ENCODE results near the gene SND1.

SND1 gene

DNA sequence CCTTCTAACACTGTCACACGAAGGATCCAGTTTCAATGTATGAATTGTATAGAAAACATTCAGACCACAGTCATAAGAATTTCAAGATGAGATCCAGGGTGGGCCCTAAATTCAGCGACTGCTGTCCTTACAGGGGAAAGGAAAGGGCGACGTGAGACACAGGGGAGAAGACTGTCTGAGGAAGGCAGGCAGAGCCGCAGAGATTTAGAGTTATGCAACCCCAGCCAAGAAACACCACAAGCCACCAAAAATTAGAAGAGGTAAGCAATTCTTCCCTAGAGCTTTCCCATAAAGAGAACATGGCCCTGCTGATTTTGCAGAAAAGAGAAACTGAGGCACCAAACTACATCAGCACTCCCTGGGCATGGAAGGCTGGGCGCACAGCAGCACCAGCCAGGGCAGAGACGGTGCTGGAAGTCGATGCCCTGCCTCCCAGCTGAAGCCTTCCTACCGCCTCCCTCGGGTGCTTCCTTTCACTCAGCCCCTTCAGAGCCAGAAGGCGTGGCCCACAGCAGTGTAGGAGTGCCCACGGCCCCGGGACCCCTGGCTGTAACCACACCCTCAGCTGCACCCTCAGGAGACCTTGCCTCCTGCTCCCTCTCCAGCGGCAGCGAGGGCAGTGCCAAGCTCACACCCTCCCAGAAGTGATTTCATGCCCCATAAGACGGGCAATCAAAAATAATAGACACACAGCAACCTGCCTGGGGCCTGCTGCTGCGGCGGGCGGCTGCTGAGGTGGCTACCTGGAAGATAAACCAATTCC lies 460.2 kb downstream of the SND1 start:
- DNase-seq: no peak

DNA sequence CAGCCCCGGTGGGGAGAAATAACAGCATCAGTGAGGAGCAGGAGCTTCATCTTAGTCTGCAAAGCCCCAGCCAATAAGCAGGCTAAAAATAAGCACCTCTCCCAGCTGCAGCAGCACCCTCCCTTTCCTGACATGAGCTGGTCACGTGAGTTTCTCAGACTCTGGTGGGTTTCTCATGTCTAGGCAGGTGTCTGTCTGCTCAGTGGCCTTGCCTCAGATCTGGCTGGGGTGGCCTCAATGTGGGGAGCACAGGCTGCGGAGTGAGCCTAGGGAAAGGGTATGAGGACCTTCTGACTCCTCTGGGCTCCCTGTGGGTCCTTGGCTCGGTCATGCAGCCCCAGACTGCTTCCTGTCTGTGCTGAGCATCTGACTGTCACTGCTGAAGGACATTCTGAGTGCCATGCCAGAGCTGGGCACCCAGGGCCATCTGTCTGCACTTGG lies 460.8 kb downstream of the SND1 start:
- no peak for DNase-seq

DNA sequence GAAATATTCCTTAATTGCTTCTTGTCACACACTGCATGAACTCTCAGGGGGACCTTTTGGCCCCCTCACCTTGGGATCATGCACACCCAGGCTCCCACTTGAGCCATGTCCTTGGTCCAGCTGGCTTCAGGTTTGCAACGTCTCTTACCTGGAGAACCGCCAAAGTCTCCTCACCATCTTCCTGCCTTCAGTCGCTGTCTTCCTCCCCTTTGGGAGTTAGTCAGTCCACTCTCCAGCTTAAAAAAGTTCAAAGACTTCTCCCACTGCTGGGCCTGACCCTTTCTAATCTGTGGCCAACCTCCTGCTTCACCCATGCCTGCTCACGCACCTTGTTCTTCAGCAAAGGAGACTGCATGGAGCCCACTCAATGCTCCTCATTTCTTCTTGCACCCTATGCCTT lies 461.8 kb downstream of the SND1 start:
- no peak for DNase-seq

DNA sequence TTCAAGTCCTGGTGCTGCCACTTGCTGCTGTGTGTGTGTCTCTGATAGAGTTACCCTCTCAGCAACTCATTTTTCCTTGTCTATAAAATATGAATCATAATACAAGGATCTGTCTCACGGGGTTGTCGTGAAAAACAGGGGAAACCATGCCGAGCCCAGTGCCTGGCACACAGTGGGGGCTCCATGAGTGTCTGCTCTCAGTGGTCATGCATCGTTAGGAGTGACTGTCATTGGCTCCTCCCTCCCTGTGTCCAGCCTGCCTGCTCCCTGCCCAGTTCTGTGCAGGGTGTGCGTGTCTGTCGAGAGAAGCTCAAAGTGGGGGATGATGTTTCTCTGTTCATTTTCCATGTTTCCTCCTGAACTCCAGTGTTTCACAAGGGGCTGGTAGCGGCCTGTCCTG lies 462.8 kb downstream of the SND1 start:
- DNase-seq: no peak

DNA sequence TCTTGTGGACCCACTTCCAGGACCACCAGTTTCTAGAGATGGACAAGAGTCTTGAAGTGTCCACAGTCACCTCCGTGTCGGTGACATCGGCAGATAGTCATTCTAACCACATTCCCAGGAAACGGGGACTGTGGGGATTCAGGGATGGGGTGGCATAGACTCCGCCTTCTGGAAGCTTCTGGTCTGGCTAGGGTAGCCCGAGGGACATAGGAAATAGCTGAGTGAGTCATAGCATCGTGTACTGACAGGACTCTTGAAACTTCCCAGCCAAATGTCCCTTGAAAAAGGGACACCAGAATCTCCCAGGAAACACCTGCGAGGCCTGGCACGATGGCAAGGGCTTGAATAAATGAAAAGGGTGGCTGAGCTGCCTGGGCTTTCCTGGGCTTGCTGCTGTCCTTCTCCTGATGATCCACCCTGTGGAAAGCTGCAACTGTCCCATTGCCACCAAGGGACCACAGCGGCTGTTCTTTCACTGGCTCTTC lies 463.4 kb downstream of the SND1 start:
- DNase-seq: no peak

DNA sequence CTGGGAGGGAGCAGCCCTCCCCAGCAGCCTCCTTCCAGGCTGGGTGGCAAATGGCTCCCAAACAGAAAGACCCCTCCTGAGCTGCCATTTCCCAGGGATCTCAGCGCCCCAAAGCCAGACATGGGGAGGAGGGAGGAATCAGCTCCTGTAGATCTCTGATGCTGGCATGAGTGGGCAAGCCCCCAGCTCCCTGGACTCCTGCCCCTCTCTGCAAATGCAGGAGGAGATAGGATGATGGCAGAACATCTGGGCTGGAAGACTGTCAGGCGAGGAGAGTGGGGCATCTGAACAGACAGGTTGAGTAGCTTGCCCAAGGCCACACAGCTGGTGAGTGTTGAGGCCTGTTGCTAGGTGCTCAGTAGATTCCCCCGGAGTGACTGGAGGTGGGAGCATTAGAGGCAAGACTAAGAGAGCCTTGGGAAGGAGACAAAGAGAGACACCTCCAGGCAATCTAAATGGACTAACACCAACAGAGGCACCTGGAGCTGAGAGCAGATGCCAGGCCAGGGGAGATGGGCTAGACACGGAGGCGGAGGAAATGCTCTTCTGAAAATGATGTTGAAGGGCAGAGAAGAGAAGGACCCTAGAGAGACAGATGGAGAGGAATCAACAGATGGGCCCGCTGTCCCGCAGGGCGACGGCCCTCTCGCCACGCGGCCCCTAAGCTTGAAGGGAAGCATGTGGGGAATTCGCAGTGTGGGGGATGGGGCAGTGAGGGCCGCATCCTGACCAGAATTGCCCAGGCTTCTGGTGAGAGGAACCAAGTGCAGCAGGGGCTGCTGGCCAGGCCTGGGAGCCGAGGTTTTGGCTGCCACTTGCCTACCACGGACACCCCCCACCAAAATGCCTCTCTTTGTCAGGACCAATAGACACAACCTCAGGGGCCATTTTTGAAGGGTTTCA lies 464.1 kb downstream of the SND1 start:
- DNase-seq: no peak

DNA sequence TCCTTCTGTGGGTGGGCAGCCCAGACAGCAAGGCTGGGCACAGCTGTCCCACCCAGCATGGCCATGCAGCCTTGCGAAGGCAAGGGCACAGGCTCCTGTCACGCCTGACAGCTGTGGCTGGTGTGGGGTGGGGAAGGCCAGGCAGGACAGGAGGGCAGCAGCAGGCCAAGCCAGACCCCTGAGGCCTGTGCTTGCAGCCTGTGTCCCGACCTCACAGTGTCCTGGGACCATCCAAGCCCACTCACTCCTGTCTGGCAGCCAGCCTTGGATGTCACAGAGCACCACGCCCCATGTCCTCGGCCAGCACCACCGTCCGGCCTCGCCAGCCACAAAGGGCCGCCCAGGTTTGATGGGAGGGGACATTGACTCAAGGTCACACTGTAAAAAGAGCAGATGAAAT lies 464.7 kb downstream of the SND1 start:
- no peak for DNase-seq

DNA sequence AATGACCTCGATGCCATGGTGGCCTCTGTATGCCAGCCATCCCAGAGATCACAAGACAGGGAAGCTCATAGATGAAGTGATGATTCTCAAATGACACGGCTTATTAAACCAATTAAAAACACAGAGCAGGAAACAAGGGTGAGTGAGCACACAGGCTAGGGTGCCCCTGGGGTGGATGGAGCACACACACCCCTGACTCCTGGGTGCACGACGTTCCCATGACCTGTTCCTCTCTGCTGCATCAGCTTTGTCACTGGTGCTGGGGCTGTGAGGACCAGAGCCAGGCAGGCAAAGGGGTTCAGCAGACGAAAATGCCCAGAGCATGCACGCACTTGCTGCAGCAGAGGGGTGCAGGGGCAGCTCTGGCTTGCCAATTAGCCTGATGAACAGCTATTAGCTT lies 465.7 kb downstream of the SND1 start:
- no peak for DNase-seq

DNA sequence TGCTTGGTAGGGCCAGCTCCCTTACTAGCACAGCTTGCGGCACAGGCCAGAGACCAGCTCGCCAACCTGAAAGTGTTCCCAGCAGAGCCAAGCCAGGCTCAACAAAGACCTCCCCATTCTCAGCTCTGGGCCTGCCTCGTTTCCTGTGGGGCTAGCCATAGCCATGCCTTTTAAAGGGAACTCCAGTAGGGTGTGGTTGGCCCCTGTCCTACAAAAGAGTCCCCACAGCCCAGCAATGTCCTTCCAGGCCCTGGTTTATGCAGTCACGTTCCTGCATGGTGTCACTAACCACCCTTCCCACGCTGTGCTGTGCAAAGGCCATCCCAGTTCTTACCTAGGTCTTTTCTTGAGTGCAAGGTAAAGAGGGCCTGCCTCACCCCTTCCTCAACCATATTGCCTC lies 467.0 kb downstream of the SND1 start:
- DNase-seq: no peak

DNA sequence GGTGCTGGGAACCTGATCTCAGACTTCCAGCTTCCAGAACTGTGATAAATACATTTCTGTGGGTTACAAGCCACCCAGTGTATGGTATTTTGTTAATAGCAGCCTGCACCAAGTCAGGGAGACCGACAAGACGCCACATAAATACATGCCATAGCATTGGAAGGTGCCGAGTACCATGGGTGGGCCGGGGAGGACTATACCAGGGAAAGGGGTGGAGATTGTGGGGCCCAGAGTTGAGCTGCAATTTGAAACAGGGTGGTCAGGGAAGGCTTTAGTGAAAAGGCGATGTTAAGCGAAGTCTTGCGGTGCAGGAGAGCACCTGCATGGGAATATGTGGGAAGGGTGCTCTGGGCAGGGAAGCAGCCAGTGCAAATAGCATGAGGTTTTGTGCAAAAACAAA lies 468.1 kb downstream of the SND1 start:
- no peak for DNase-seq

DNA sequence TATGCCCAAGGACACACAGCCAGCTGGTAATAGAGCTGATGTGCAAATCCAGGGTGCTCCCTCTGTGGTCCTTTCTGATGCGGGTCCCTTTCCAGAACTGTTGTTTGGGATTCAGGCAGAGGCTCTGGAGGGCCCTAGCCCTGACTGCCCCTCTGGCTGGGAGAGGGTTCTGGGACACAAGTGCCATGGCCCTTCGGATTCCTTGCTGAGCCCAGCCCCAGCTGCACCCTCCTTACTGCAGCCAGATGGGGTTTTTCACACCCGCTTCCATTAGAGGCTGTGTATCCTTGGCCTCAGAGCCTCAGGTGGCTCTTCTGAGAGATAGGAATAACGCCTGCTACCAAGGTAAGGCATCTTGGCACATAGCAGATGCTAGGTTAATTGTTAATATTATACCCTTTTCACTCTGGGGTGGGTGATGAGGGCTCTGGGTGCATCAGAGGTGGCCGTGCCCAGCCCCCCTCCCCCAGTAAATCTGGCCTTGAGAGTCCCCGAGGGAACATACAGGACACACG lies 469.0 kb downstream of the SND1 start:
- DNase-seq: no peak

DNA sequence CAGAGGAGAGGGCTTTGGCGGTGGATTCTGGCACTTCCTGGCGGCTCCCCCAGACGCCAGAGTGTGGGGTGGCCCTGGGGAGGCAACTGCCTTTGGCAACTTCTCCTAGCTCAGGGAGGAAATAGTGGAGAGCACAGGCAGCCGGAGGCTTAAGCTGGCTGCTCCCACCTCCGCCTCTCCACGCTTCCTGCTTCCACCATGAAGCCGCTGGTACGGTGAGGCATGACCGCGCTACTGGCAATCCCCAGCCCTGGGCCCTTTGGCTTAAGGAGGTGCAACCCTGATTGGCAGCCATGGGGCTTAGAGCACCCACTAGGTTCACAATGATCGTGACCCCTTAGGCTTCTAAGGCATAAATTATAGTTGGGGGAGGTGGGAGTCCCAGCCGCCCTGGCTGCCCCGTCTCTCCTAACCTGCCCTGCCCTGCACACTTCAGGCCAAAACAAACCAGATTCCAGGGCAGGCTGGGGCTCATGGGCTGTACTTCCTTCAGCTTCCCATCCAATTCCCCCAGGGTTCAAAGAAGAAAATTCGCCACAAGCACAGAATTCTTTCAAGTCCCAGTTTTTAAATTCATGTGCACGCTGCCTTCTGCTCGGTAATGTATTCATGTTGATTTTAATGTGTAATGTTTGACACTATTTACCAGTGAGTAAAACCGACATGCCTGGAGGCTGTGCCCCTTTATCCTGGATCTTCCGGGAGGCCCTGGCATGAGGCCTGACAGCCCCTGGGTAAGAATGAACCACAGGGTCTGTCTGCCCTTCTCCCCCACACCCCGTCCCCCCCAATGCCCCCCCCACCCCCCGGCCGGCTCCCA lies 469.9 kb downstream of the SND1 start:
- no peak for DNase-seq

DNA sequence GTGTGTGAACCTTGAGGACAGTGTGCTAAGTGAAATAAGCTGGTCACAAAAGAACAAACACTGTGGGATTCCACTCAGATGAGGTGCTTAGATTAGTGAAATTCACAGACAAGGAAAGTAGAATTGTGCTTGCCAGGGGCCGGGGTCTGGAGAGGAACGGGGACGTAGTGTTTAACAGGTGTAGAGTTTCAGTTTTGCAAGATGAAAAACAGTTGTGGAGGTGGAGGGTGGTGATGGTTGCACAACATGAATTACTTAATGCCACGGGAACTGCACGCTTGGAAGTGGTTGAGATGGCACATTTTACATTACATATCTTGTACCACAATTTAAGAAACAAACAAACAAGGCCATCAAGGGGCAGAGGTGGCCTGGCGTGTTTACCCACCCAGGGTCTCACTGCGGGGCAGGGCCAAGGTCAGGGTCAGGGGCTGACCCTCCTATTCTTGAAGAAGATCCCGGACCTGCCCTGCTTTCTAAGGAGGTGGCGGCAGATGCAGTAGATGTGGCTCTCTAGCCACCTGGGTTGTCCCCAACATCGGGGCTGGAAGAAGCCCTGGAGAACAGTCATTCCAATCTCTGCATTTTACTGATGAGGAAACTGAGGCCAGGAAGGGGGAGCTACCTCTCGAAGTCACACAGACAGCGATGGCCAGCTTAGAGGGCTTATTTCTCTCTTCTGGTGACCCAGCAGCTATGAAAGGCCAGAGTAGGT lies 470.7 kb downstream of the SND1 start:
- no peak for DNase-seq

DNA sequence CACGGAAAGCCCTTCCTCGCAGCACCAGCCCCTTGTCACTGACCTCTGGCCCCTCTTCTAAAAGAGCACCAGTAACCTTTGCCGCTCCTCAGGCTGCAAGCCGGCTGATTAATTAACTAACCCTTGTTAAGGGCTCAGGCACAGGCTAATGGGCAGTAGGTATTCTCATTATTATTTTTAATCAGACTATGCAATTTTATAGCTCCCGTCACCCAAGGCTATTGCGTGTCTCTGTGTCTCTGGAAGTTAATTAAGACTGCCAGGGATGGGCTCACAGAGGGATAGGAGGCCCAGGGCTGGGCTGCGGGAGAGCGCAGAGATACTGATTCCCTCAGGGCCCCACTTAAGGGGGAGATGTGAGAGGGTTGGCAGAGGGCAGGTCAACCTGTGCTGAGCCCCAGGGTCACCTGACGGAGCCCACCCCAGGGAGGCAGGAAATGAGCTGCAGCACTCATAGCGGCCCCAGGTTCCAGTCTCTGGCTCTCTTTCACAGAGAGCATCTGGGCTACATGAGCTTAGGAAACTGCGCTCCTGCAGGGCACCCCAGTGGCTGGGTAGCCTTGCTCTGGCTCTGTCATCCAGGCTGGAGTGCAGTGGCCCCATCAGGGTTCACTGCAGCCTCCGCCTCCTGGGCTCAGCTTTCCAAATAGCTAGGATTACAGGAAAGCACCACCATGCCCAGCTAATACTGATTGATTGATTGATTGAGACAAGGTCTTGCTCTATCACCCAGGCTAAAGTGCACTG lies 471.5 kb downstream of the SND1 start:
- no peak for DNase-seq

DNA sequence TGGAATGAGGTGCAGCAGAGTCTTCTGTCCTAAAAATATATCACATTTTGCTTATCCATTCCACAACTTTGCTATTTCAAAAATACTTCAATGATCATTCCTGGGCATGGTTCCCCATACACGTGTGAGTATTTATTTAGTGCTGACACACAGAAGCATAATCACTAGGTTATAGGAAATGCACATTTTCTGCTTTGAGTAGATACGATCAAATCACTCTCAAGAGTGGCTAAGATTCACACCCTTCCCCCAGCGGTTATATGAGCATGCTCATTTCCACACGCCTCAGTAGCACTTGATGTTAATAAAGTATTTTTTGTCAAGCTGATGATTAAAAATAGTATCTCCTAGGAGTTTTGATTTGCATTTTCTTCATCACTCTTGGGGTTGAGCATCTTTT lies 472.8 kb downstream of the SND1 start:
- no peak for DNase-seq

DNA sequence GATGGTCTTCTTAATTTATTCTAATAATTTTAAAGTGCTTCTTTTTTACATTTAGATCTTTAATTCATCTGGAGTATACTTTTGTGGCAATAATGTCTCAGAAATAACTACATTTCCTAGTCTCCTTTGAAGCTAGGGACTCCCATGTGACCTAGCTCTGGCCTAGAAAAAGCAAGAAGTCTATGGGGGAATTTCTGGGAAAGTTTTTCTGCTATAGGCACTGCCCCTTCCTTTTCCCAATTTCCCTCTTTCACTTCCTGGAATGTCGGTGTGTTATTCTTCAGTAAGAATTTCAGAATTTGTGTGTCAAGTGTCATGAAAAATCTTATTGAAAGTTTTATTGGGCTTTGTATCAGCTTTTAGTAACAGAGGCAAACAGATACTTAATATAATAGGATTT lies 473.8 kb downstream of the SND1 start:
- DNase-seq: no peak

DNA sequence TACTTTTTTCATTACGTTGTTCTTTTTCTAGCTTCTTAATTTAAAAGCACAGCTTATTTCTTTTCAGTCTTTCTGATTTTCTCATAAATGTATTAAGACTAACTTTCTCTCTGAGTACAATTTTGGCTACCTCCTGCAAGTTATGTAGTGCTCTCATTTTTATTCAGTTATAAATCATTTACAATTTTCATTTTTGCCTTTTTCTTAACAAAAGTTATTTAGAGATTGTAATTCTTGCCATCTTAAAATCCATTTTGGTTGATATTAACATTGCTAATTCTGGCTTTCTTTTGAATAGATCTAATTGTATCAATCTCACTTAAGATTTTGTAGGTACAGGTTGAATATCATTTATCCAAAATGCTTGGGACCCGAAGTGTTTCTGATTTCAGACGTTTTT lies 476.4 kb downstream of the SND1 start:
- no peak for DNase-seq

DNA sequence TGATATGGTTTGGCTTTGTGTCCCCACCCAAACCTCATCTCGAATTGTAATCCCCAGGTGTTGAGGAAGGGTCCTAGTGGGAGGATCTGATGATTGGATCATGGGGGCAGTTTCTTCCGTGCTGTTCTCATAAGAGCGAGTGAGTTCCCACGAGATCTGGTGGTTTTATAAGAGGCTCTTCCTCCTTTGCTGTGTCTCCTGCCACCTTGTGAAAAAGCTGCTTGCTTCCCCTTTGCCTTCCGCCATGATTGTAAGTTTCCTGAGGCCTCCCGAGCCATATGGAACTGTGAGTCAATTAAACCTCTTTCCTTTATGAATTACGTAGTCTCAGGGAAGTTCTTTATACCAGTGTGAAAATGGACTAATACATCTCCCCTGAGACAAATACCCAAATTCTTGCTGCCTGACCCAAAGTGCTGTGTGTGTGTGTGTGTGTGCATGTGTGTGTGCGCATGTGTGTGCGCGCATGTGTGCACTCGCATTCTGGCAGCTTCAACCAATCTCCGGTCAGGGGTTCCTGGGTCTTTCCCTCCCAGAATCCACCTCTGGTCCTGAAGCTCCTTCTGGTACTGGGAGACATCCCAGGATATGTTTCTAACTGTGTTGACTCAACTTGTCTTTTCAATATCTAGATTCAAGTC lies 477.4 kb downstream of the SND1 start:
- DNase-seq: no peak

DNA sequence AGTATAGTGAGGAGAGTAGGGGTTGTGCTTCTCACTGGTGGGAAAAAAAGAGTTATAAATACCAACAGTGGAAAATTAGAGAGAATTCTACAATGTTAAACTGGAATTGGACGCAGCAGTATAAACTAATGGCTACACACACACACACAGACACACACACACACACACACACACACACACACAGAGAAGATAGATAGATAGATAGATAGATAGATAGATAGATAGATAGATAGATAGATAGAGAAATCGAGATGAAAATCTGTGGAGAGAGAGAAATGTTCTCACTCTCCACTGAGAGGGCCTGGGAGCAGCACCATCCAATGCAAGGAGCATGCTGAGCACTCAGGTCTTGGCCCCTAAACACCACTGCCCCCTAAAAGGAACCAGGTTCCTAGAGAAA lies 479.1 kb downstream of the SND1 start:
- DNase-seq: no peak

DNA sequence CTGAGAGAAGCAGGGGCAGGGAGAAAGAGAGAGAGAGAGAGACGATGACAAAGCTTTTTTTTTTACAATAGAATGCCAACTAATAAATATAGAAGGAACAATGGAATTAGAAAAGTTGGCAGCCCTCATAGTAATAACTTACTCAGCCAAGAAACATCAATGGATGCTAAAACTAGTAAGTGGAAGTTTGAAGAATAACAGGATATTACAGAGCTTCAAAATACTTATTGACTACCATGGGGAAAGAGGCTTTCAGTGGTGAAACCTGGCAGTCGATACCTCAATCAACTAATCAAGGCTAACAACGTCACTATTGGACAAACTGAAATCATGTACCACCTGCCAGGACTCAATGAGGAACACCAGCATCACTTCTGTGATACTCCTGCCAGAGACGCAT lies 479.7 kb downstream of the SND1 start:
- no peak for DNase-seq
